Sigmoid colon (tissue), 4 donors: ENCODE data around the gene INAFM1.

ENCODE experiments used
- CTCF ChIP-seq, 4 experiments: fragments of 450-650 bp in 3 of 4; fragments of 200-600 bp in 1 of 4; IDR thresholded peaks; one replicate each; pipeline ENCODE4 v1.5.1; 2016 to 2019; ENCODE audit warnings: antibody characterized with exemption in 4 of 4, mild to moderate bottlenecking in 3 of 4, moderate library complexity in 2 of 4
- EP300 ChIP-seq, 4 donors: sonication (generic); formaldehyde crosslinking; IDR thresholded peaks; one replicate each; pipeline ENCODE4 v1.6.1; 2017; ENCODE audit warnings: antibody characterized with exemption in 4 of 4
- POLR2A ChIP-seq, 2 donors: fragments of 450-650 bp; IDR thresholded peaks; one replicate each; pipeline ENCODE4 v1.6.1; 2016; ENCODE audit warnings: antibody characterized with exemption in 2 of 2, mild to moderate bottlenecking in 2 of 2, moderate library complexity in 2 of 2
- POLR2AphosphoS5 ChIP-seq, 4 donors: sonication (generic); formaldehyde crosslinking; IDR thresholded peaks; one replicate each; pipeline ENCODE4 v1.6.1; 2017; ENCODE audit warnings: antibody characterized with exemption in 4 of 4

DNA sequence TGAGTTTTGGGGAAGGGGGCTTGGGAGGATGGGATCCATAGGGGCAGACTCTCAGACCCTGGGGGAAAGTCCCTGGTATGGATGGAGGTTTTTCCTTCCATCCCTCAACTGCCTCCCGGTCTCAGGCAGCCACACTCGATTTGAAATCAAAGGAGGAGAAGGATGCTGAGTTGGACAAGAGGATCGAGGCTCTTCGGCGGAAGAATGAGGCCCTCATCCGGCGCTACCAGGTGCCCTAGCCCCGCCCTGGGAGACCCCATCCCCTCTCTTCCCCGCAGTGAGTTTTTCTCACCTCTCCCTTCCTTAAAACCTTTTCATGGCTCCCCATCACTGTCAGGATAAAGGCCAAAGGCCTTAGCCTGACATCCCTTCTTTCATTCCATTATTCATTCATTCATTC is 16.3 kb upstream of the INAFM1 start:
- TF ChIP-seq POLR2AphosphoS5 (IDR thresholded peaks at IDR 0.05) (no peak), CTCF (IDR thresholded peaks at IDR 0.05) (no peak), POLR2A (IDR thresholded peaks at IDR 0.05) (no peak), EP300 (IDR thresholded peaks at IDR 0.05) (no peak)
